Activated CD8-positive, alpha-beta T cell treated with anti-CD3 and anti-CD28 coated beads, Interleukin-2, amount 10 ng/mL, durations not matched to agents 7 days and 5 days (primary cell): ENCODE results near the gene RRAGD. TPM values are rescaled to one million over a fixed set of nuclear protein-coding genes. Genes with fewer than 3 reads are reported as not detected.
"Not testable (repeated sequence)": the region's sequence is repeated elsewhere in the genome, so short reads cannot be mapped to it uniquely, and the experiment has no call there.

Source experiments
- ATAC-seq: fragments of 150-1000 bp; cut with Tn5 transposase; one replicate; pipeline ENCODE4 v1.10.0; 2021; ENCODE audit warnings: moderate library complexity
- CTCF ChIA-PET: fragments of 350-600 bp; sonication (Branson Sonifier 250); formaldehyde crosslinking; loops from one replicate; lab custom pipeline; 2021; ENCODE audit warnings: antibody characterized with exemption; lab: Charles Lee
- POLR2A ChIA-PET: fragments of 350-600 bp; sonication (Branson Sonifier 250); formaldehyde crosslinking; loops from one replicate; lab custom pipeline; 2021; ENCODE audit warnings: antibody characterized with exemption; lab: Charles Lee
- DNase-seq: peaks from one replicate; pipeline ENCODE4 v3.0.0-alpha.2; 2020
- H3K27ac Mint-ChIP-seq: one replicate; pipeline ENCODE4 v1.8.0; 2021; ENCODE audit warnings: mild to moderate bottlenecking, mixed read lengths
- H3K27me3 Mint-ChIP-seq: one replicate; pipeline ENCODE4 v1.8.0; 2021; ENCODE audit warnings: low read depth, mixed read lengths
- H3K36me3 Mint-ChIP-seq: one replicate; pipeline ENCODE4 v1.8.0; 2021; ENCODE audit warnings: low read depth, mixed read lengths
- H3K4me1 Mint-ChIP-seq: one replicate; pipeline ENCODE4 v1.8.0; 2021; ENCODE audit warnings: low read depth, mixed read lengths
- H3K4me3 Mint-ChIP-seq: one replicate; pipeline ENCODE4 v1.8.0; 2021; ENCODE audit warnings: mild to moderate bottlenecking, mixed read lengths
- H3K9me3 Mint-ChIP-seq: one replicate; pipeline ENCODE4 v1.8.0; 2022; ENCODE audit warnings: mixed read lengths; ENCODE audit not compliant: insufficient read depth
- total RNA-seq, 2 experiments: library from RNA; stranded (reverse); gene quantifications; one replicate each; pipeline ENCODE4 v1.2.3, GENCODE V29; 2021

Gene RRAGD
- total RNA-seq, 2 experiments from 2014 or later = 2.5 to 3.7 TPM

DNA sequence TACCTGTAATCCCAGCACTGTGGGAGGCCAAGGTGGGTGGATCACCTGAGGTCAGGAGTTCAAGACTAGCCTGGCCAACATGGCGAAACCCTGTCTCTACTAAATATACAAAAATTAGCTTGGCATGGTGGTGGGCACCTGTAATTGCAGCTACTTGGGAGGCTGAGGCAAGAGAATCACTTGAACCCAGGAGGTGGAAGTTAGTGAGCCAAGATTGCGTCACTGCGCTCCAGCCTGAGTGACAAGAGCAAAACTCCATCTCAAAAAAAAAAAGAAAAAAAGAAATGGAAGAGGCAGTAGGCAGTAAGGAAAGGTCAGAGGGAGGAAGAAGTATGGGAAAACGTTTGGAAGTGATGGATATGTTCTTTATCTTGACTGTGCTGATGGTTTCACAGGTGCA, 14.2 kb downstream of the RRAGD start:
- POLR2A ChIA-PET, H3K9me3 Mint-ChIP-seq, H3K36me3 Mint-ChIP-seq, DNase-seq, H3K4me1 Mint-ChIP-seq, H3K4me3 Mint-ChIP-seq, ATAC-seq, H3K27me3 Mint-ChIP-seq, H3K27ac Mint-ChIP-seq: not testable (repeated sequence)
- CTCF ChIA-PET = interaction anchor here (1.2 kb wide), 1 partner anchor 26 kb away, joined by 6 read pairs; no protein-coding TSS in a partner anchor

DNA sequence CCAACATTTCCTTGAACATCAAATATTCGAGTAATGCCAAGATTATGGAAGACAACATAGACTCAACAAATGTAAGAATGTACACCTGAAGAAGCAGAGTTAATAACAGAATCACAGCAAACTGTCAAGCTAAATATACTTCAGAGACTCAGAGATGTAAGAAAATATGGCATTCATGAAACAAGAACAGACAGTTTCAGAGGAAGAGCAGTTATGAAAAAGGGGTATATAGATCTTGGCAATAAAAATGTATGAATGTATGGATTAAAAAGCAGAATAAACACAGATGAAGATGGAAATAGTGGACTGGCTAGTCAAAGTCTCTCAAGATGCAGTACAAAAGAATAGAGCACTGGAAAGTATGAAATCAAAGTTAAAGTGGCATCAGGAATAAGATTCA, 18.4 kb downstream of the RRAGD start:
- H3K4me3 Mint-ChIP-seq = no peak overlapping the region
- H3K9me3 Mint-ChIP-seq = no peaks in the 10 kb centered on the region
- ATAC-seq (no peak), DNase-seq (no peak)
- H3K4me1 Mint-ChIP-seq = no peaks in the 10 kb centered on the region
- no peaks in the 10 kb centered on the region for H3K36me3 Mint-ChIP-seq
- ChIA-PET CTCF (no interaction called here), POLR2A (no interaction called here)
- H3K27me3 Mint-ChIP-seq = peaks cover 9% of the 10 kb centered on the region
- no peak overlapping the region for H3K27ac Mint-ChIP-seq

DNA sequence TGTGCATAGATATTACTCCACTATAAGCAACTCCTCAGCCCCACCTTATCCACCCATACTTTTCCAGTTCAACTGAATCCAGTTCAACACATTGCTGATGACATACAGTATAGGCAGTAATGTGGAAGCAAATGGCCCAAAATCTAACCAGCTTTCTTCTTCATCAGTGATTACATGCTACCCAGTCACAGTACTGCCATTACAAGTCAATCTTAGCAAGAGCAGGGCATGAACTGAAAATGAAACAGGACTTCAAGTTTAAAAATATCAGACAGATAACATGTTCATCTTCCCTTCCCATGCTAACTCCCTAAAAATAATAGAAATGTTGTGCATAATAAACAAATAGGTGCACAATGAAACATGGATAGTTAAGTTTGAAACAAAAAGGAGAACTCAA, 19.2 kb downstream of the RRAGD start:
- H3K27me3 Mint-ChIP-seq = peaks cover 9% of the 10 kb centered on the region
- ChIA-PET CTCF (interaction anchor here (0.8 to 2.2 kb wide), 2 partner anchors 20 to 21 kb away, joined by 3 to 5 read pairs; no protein-coding TSS in a partner anchor), POLR2A (no interaction called here)
- H3K4me1 Mint-ChIP-seq = no peaks in the 10 kb centered on the region
- DNase-seq = no peak
- no peak overlapping the region for H3K27ac Mint-ChIP-seq
- H3K9me3 Mint-ChIP-seq = no peaks in the 10 kb centered on the region
- ATAC-seq = no peak
- no peaks in the 10 kb centered on the region for H3K36me3 Mint-ChIP-seq
- H3K4me3 Mint-ChIP-seq = no peak overlapping the region

DNA sequence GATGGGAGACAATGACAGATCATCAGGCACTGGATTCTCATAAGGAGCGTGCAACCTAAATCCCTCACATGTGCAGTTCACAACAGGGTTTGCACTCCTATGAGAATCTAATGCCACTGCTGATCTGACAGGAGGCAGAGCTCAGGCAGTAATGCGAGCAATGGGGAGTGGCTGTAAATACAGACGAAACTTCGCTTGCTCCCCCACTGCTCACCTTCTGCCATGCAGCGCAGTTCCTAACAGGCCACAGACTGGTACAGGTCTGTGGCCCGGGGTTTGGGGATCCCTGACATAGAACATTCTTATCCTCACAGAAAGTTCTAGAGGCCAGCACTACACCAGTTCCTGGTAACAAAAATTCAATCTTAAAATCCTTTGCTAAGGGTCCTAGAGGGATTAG, 23.2 kb downstream of the RRAGD start:
- no peak for ATAC-seq
- Mint-ChIP-seq H3K36me3 (no peaks in the 10 kb centered on the region), H3K4me1 (peaks cover 4% of the 10 kb centered on the region), H3K4me3 (no peak overlapping the region), H3K9me3 (no peaks in the 10 kb centered on the region), H3K27me3 (peaks cover 6% of the 10 kb centered on the region), H3K27ac (no peak overlapping the region)
- ChIA-PET POLR2A (no interaction called here), CTCF (interaction anchor here (2.7 kb wide), 1 partner anchor 17 kb away, joined by 12 read pairs; no protein-coding TSS in a partner anchor)
- DNase-seq = no peak

DNA sequence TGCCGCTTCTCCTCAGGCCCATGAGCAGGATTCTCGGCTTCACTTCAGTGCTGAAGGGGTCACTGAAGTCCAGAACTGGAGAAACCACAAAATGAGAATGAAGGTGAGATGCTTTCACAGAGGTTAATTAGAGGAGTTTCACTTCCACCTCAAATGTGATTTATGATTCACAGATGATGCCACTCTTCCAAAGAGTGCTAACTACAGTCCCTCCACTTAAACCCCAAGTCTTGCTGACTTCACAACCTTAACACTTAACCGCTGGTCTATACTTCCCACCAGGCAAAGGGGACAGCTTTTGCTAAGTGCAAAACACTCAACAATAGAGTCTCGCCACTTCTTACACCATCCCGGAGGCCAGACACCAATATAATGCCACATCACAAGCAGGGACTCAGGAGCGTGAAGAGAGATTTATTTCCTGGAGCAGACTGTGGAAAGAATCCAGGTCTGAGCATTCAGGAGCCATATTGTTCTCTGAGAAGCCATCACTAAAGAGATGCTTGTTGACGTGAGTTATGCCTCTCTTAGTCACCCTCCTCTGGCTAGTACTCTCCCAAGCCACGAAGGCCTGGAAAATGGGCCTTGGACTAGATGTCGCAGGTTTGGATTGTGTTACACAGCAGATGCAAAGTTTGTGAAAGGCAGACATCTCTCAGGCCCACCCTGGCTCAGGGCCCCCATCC, 24.4 kb downstream of the RRAGD start:
- no peak overlapping the region for H3K27ac Mint-ChIP-seq
- POLR2A ChIA-PET = no interaction called here
- H3K36me3 Mint-ChIP-seq = no peaks in the 10 kb centered on the region
- no peak overlapping the region for H3K4me3 Mint-ChIP-seq
- no peaks in the 10 kb centered on the region for H3K9me3 Mint-ChIP-seq
- DNase-seq (no peak), ATAC-seq (no peak)
- H3K27me3 Mint-ChIP-seq = peaks cover 8% of the 10 kb centered on the region
- H3K4me1 Mint-ChIP-seq = peaks cover 4% of the 10 kb centered on the region
- CTCF ChIA-PET = interaction anchor here (2.7 kb wide), 1 partner anchor 16 kb away, joined by 12 read pairs; no protein-coding TSS in a partner anchor

DNA sequence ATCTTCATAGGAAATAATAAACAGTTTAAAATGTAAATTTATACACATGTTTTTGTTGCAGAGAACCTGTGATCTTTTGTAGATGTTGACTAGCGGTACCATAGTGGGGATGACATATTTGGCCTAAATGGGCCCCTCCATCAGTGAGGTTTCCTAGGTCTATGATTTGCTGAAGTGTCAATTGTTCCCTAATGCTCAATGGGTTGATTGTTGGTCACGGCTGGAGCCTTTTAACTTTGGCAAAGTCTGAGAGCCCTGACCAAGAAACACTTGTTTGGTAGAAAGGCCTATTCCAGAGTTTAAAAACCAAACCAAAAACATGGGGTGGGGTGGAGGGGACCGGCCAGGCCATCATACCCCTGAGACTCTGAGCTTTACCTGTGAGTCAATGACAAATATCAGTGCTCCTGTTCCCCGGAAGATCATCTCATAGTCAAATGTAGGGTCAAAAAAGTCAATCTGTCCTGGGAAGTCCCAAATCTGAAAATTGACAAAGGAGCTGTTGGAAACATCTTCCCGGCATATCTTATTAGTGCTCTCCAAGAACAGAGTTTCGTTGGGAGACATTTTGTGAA, 25.1 kb downstream of the RRAGD start:
- peaks cover 8% of the 10 kb centered on the region for H3K27me3 Mint-ChIP-seq
- no peaks in the 10 kb centered on the region for H3K9me3 Mint-ChIP-seq
- H3K4me3 Mint-ChIP-seq = no peak overlapping the region
- no peak for DNase-seq
- H3K27ac Mint-ChIP-seq = no peak overlapping the region
- ChIA-PET CTCF (interaction anchor here (2.7 kb wide), 1 partner anchor 15 kb away, joined by 12 read pairs; no protein-coding TSS in a partner anchor), POLR2A (no interaction called here)
- ATAC-seq = no peak
- peaks cover 4% of the 10 kb centered on the region for H3K4me1 Mint-ChIP-seq
- no peaks in the 10 kb centered on the region for H3K36me3 Mint-ChIP-seq

DNA sequence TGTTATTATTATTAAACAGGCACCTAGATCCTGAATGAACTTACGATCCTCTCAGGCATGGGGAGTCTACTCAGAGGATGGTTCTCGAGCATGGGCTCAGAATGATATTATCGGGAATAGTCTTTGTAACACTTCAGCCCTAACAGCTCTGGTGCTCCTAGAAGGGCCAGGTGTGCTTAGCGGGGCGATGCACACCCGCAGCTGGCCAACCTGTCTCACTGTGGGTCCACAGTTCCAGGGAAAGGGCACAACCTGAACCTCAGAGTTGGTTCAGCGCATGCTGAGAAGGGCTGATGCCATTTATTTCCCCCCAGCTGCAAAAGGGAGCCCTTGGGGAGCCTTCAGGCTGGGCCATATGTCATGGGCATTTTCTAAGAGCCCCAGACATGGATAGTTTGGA, 26.2 kb downstream of the RRAGD start:
- peaks cover 6% of the 10 kb centered on the region for H3K27me3 Mint-ChIP-seq
- POLR2A ChIA-PET = interaction anchor here (0.9 kb wide), 1 partner anchor 305 kb away, joined by 3 read pairs; the partner anchor contains the start of gene PNRC1
- no peaks in the 10 kb centered on the region for H3K9me3 Mint-ChIP-seq
- no peak for DNase-seq
- no peak overlapping the region for H3K4me3 Mint-ChIP-seq
- ATAC-seq = no peak
- no peak overlapping the region for H3K27ac Mint-ChIP-seq
- peaks cover 4% of the 10 kb centered on the region for H3K4me1 Mint-ChIP-seq
- CTCF ChIA-PET = interaction anchor here (1.0 to 2.1 kb wide), 2 partner anchors 14 to 19 kb away, joined by 3 to 8 read pairs; no protein-coding TSS in a partner anchor
- H3K36me3 Mint-ChIP-seq = no peaks in the 10 kb centered on the region

DNA sequence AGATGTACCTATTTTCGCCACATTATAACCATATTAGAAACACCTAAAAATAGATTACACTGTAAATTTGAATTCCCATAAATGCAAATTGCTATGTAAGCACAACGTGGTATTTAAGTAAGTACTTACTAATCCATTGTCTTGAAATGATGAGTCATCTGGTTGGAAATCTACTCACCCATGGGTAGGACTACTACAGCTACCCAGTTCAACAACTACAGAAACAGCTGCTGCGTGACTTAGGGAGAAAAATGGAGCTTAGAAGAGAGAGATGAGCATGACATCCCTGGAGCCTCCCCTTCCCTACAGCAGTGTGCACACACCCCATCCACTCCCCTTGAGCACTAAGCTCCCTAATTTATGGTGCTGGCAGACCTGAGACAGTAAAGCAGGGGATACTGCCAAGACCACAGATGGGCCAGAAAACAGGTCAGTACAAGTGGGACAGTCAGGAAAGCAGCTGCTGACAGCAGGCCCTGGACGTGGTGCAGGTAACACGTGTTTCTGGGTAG, 26.9 kb downstream of the RRAGD start:
- CTCF ChIA-PET = interaction anchor here (1.0 to 2.1 kb wide), 2 partner anchors 13 to 19 kb away, joined by 3 to 8 read pairs; no protein-coding TSS in a partner anchor
- no peak for DNase-seq

DNA sequence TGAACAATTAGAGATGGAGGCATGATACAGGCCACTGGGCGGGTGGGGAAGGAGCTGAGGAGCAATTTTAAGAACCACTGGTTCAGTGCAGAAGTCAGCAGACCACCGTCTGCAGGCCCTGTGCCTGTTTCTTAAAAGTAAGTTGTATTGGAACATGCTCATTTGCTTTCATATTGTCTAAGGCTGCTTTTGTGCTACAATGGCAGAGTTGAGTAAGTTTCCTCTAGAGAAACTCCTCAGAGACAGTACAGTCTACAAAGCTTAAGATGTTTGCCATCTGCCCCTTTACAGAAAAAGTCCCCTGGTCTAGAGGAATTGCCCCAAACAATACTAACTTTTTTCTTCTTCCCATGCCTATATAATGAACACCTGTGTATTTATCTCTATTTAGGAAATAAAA, 31.0 kb downstream of the RRAGD start:
- Mint-ChIP-seq H3K4me3 (no peak overlapping the region), H3K27me3 (peaks cover 22% of the 10 kb centered on the region), H3K4me1 (peaks cover 3% of the 10 kb centered on the region), H3K36me3 (no peaks in the 10 kb centered on the region), H3K27ac (no peak overlapping the region), H3K9me3 (no peaks in the 10 kb centered on the region)
- POLR2A ChIA-PET = no interaction called here
- ATAC-seq (no peak), DNase-seq (no peak)
- CTCF ChIA-PET = interaction anchor here (2.1 kb wide), 1 partner anchor 9 kb away, joined by 7 read pairs; no protein-coding TSS in a partner anchor

More for the DNA sequence above, 26.9 kb downstream of the RRAGD start:
- Mint-ChIP-seq H3K36me3 (no peaks in the 10 kb centered on the region), H3K27ac (no peak overlapping the region), H3K4me3 (no peak overlapping the region), H3K27me3 (peaks cover 8% of the 10 kb centered on the region), H3K9me3 (no peaks in the 10 kb centered on the region), H3K4me1 (peaks cover 4% of the 10 kb centered on the region)
- POLR2A ChIA-PET = interaction anchor here (0.9 kb wide), 1 partner anchor 304 kb away, joined by 3 read pairs; the partner anchor contains the start of gene PNRC1
- no peak for ATAC-seq

DNA sequence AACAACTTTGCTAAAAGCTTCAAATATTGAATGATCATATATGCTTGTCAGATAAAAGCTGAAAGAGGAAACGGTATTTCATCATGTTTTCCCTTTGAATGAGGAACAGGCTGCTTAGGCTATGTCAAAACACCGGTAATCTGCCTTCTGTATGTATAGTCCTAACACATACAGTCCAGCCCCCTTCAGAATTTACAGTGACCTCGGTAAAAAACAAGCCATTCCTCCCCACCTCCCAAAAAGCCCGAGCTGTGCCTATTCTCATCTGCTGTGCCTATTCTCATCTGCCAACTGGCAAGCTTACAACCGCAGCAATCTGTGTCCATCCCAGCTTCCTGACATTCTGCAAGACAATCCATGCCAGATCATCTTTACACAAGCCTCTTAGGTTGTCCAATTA, 32.8 kb downstream of the RRAGD start:
- Mint-ChIP-seq H3K9me3 (no peaks in the 10 kb centered on the region), H3K27ac (no peak overlapping the region), H3K36me3 (no peaks in the 10 kb centered on the region), H3K4me1 (peaks cover 15% of the 10 kb centered on the region), H3K4me3 (no peak overlapping the region), H3K27me3 (peaks cover 22% of the 10 kb centered on the region)
- ATAC-seq = no peak
- DNase-seq = no peak
- ChIA-PET CTCF (interaction anchor here (0.5 to 2.1 kb wide), 5 partner anchors 7 to 284 kb away, joined by 3 to 7 read pairs (median 3); no protein-coding TSS in a partner anchor), POLR2A (interaction anchor here (1.7 kb wide), 1 partner anchor 233 kb away, joined by 3 read pairs; the partner anchor contains the start of gene PM20D2)

DNA sequence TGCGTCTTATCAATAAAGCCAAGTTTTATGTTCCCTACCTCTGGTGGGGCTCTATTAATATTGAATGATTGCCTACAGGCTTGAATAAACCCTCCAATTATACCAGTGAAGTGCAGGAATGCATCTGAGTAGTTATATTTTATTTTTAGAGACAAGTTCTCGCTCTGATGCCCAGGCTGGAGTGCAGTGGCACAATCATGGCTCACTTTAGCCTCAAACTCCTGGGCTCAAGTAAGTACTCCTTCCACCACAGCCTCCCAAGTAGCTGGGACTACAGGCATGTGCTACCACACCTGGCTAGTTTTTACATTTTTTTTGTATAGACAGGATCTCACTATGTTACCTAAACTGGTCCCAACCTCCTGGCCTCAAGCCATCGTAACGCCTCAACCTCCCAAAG, 33.4 kb downstream of the RRAGD start:
- ChIA-PET POLR2A (interaction anchor here (1.7 kb wide), 1 partner anchor 233 kb away, joined by 3 read pairs; the partner anchor contains the start of gene PM20D2), CTCF (interaction anchor here (0.8 to 1.4 kb wide), 4 partner anchors 10 to 32 kb away, joined by 3 to 5 read pairs (median 3); no protein-coding TSS in a partner anchor)
- ATAC-seq (no peak), DNase-seq (no peak)
- Mint-ChIP-seq H3K4me3 (no peak overlapping the region), H3K9me3 (no peaks in the 10 kb centered on the region), H3K27me3 (peaks cover 22% of the 10 kb centered on the region), H3K4me1 (peaks cover 21% of the 10 kb centered on the region), H3K27ac (no peak overlapping the region), H3K36me3 (no peaks in the 10 kb centered on the region)
